GF-D8 (cell line): ENCODE measurements around the gene RPL18.

Experiments used
- DNase-seq: peaks from one replicate; lab custom pipeline; 2025; lab: John Stamatoyannopoulos, UW

The RPL18 gene

DNA sequence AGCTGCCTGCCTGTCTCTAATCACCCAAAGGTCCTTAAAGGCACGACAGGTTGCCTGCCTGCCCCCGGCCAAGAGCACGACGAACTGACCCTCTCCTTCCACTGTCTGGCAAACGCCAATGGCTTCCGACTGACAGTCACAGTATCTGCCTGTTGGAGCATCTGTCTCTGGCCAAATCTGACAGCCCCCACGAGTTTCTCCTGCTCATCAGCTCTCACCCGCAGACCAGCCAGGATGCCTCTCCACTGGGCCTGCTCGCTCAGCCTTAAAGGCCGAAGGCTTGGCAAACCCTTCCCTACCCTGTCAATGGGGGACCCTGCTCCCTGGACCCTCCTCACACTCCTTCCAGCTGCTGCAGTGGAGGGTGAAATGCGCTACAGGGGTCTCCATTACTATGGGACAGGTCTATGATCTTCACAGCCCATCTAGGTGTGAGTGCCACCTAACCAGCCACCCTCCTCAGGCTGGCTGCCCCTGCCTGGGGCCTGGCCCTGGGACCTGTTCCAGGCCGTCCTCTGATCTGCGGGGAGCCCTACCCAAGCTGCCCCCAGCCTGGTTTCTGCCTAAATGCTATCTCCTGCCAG lies 5.0 kb downstream of the RPL18 start:
- DNase-seq, result no peak

DNA sequence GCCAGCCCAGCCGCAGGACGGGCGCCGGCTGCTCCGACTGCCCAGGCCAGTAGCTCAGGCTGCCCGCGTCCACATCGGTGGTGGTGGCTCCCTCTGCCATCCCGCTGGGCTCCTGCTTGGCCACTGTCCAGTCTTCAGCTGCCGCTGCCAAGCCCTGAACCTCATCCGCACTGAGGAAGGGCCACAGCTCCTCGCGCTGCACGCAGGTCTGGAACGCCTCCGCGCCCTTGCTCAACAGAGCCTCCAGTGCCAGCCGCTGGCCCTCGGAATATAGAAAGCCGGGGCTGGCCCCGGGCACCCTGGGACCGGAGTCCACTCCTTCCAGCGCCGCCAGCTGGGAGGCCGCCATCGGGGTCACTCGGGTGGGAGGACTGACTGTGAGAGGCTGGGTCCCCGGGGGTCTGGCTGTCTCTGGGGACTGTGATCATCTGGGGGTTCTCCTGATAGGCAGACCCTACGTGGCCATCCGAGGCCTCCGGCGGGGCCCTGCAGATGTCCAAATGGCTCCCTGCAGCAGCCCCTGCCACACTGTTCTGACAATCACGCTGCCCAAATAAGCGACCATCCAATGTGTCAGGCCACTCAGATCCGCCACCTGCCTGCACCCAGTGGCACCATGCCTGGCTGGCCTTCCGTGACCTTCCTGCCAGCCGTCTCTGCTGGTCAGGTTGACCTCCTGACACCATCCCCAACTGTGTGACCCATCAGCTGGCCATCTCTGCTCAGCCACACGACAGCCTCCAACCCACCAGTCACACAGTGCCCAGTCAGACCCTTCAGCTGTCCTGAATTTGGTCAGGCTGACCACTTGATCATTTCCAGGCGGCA lies 5.7 kb downstream of the RPL18 start:
- no peak for DNase-seq

DNA sequence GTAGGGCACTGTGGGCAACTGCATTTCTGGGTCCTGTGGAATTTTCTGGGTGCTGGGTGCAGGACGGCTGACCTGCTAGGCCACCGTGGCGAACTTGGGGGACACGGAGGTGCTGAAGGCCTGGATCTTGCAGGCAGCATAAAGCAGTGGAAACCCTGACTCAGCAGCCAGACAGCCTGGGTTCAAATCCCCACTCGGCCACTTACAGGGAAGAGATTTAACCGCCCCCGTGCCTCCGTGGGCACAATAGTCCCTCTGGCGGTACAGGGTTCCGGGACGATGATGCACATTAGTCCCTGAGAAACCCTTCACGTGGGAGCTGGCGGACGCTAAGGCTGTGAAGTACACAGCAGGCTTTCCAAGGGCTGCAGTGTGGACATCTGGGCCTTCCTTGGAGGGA lies 7.1 kb downstream of the RPL18 start:
- no peak for DNase-seq

DNA sequence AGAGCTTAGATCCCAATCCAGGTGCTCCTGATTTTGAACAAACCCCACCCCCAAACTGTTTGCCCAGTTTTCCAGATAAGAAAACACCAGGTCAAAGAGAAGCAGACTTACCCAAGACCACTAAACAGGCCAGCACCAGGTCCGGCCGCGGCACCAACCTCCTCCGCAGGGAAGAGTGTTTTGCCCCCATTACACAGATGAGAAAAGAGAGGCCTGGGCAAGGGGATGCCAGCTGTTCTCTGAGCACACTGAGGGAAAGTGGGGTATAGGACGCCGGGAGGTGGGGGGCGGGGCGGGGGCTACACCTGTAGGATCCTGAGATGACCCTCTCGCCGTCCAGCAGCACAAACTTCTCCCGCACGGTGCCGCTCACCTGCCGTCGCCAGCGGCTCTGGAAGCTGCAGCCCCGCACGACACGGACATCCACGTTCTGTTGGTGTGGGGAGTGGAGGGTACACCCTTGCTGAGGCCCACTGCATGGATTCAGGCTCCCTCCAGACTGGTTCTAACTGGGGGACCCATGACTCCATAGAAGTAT lies 9.3 kb downstream of the RPL18 start:
- DNase-seq, result no peak

DNA sequence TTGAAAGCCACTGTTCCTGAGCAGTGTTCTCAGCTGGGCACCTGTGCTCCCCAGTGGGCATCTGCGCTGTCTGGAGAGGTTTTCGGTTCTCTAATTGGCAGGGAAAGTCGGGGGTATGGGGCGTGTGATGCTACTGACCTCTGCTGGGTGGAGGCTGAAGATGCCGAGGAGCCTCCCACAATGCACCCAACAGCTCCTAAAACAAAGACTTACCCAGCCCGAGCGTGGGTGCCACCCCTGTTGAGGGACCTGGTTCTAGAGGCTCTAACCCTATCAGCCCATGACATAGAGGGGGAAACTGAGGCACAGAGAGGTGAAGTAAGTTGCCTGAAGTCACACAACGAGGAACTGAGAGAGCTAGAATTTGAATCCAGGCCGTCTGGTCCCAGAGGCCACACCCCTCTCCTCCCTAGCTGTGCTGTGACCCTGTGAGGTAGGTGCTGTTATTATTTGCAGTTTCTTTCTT lies 10.1 kb downstream of the RPL18 start:
- no peak for DNase-seq

DNA sequence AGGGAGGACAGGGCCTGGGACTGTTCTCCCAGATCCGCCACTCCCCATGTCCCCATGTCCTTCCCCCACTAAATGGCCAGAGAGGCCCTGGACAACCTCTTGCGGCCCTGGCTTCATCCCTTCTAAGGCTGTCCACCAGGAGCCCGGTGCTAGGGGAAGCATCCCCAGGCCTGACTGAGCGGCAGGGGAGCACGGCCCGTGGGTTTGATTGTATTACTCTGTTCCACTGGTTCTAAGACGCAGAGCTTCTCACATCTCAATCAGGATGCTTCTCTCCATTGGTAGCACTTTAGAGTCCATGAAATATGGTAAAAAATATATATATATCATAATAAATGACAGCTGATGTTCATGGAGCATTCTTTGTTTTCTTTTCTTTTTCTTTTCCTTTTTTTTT lies 11.6 kb downstream of the RPL18 start:
- DNase-seq, result no peak

DNA sequence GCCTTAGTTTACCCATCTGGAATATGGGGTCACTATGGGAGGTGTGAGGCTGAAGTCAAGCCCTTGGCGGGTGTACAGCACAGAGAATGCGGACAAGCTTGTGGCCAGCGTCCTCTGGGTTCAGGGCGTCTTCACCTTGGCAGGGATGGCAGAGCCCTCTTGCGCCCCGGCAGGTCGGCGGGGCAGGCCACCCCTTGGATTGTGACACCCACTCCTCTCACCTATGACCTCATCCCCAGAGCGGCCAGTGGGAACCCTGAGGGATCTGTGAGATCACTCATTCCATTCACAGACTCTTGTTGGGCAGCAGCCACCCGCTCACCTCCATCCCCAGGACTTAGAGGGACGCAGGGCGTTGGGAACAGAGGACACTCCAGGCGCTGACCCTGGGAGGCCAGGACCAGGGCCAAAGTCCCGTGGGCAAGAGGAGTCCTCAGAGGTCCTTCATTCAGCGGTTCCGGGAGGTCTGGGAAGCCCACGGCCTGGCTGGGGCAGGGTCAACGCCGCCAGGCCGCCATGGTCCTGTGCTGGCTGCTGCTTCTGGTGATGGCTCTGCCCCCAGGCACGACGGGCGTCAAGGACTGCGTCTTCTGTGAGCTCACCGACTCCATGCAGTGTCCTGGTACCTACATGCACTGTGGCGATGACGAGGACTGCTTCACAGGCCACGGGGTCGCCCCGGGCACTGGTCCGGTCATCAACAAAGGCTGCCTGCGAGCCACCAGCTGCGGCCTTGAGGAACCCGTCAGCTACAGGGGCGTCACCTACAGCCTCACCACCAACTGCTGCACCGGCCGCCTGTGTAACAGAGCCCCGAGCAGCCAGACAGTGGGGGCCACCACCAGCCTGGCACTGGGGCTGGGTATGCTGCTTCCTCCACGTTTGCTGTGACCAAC lies 12.3 kb downstream of the RPL18 start, which contains the start of gene SPACA4:
Gene SPACA4 (plus strand): TSS at position 280 of the 896 bp plus-strand sequence. CDS start 237 bp downstream, at position 517.
- no peak for DNase-seq

DNA sequence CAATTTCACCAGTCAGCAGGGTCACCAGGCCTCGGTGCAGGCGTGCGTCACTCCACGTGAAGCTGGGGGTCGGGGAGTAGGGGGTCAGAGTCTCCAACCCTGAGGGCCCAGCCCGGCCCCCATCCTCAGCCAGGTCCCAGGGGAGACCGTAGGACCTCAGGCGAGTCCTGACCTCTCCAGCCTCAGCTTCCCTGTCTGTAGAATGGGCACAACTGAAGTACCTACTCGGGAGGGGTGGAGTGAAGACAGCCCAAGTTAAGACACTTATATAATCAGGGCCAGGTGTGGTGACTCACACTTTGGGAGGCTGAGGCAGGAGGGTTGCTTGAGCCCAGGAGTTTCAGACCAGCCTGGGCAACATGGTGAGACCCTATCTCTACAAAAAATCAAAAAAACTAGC lies 15.1 kb downstream of the RPL18 start:
- no peak for DNase-seq

DNA sequence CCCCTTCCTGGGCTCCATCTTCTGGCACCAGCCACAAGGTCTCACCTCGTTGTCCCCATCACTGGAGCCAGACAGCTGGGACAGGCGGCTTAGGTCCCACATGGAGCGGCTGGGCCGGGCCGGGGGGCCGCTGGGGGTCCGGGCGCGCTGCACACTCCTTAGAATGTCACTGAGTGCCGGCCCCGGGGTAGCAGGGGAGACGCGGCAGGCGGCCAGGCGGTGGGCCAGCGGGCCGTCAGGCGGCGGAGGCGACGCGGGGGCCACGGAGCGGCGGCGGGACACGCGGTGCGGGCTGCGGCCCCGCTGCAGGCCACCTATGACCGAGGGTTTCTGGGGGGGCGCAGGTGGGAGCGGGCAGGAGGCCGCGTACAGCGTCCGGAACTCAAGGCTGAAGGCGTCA lies 15.5 kb downstream of the RPL18 start:
- DNase-seq, result no peak

DNA sequence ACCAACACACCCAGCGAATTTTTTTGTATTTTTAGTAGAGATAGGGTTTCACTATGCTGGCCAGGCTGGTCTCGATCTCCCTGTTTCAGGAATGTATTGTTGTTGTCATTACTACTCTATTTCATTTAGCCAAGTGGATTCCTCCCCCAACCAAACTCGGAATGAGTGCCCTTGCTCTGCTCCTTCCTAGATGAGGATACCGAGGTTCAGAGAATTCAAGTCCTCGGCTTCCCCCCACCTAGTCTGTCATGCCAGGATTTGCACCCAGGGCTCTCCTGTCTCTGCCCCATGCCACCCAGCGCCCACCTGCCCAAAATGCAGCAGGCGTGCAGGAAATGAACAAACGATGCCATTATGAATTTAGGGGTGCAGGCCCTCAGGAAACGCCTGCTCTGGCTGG lies 16.0 kb downstream of the RPL18 start:
- no peak for DNase-seq

DNA sequence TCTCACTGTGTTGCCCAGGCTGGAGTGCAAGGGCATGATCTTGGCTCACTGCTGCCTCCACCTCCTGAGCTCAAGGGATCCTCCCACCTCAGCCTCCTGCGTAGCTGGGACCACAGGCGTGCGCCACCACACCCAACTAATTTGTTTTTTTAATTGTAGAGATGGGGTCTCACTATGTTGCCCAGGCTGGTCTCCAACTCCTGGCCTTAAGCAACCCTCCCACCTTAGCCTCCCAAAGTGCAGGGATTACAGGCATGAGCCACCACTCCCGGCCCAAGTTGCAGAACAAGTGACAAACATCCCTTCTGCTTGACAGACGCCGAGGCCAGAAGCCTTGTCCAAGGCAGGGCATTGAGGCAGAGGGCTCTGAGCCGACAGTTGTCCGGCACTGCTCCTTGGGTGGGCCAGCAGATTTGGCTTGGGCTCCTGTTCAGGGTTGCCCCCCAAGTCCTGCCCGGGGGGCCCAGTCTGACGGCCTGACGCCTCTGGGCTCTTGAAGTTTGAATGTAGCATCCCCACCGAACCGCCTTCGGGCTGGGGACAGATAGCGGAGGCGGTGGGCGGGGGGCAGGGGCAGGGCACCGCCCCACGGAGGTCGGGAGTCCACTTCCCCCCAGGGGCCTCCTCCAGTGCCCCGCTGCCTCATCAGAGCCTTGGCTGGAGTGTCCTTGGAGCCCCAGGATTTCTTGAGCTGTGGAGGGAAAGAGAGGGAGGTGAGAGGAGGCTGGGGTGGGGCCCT lies 18.1 kb downstream of the RPL18 start:
- no peak for DNase-seq

DNA sequence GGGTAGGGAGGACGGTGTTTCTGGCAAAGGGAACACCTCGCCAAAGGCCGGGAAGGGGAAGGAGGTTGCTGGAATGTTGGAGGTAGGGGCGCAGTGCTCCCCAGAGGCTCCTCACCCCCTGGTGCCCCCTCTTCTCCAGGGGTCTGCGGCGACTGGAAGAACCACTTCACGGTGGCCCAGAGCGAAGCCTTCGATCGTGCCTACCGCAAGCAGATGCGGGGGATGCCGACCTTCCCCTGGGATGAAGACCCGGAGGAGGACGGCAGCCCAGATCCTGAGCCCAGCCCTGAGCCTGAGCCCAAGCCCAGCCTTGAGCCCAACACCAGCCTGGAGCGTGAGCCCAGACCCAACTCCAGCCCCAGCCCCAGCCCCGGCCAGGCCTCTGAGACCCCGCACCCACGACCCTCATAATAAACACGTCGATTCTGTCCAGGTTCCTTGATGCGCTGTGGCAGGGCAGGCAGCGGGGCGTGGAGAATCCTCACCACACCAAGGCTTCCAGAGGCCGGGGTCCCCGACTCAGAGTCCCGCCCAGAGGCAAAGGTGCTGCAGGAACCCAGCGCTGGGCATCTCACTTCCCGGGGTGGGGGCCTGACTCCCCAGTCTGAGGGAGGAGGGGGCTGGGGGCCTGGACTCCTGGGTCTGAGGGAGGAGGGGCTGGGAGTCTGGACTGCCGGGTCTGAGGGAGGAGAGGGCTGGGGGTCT lies 19.8 kb downstream of the RPL18 start:
- no peak for DNase-seq

DNA sequence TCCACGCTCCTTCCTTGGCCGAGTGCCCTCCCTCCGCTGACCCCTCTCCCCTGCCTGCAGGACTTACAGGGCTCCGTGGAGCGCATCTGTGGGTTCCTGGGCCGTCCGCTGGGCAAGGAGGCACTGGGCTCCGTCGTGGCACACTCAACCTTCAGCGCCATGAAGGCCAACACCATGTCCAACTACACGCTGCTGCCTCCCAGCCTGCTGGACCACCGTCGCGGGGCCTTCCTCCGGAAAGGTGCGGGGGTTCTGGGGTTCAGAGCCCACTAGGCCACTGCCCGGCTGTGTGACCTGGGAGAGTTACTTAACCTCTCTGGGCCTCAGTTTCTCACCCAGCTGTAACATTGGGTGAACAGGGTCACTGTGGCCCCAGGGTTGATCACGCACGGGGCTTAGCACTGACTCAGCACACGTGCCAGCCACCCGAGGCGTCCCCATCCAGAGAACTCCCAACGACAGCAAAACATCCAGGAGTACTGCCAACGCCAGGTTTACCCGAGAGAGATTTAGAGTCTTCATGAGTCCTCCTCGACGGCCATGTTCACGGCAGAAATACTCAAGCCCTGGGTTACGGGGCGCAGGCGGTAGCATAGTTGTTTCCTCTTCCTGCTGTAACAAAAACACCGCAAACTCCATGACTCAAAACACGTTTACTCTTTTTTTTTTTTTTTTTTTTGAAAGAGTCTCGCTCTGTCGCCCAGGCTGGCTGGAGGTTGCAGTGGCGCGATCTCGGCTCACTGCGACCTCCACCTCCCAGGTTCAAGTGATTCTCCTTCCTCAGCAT lies 22.1 kb downstream of the RPL18 start:
- no peak for DNase-seq

DNA sequence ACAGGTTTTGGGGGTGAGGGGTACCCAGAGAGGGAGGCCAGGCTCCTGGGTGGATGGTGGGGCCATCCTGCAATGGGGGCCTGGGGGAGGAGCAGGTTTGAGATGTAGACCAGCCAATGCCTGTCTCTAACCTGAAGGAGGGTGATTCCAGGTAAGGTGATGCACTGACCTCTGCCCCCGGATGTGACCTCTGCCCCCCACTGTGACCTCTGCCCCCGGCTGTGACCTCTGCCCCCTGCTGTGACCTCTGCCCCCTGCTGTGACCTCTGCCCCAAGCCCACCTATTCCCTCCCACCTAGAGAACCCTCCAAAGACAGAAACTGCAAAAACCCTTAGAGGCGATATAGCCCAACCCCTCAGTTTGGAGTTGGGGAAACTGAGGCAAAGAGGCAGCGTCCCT lies 22.7 kb downstream of the RPL18 start:
- no peak for DNase-seq

DNA sequence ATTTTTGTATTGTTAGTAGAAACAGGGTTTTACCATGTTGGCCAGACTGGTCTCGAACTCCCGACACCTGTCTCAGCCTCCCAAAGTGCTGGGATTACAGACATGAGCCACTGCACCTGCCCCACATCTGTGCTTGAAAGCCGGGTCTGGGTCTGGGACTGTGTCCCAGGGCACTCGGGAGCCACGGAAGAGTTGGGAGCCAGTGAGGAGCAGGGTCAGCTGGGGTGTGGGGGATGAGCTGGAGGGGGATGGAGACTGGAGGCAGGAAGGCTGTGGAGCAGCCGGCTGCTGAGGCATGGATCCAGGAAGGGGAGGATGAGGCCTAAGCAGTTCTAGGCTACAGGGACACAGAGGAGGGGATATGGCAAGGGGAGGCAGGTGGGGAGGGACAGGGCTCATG lies 23.1 kb downstream of the RPL18 start:
- DNase-seq, result no peak

DNA sequence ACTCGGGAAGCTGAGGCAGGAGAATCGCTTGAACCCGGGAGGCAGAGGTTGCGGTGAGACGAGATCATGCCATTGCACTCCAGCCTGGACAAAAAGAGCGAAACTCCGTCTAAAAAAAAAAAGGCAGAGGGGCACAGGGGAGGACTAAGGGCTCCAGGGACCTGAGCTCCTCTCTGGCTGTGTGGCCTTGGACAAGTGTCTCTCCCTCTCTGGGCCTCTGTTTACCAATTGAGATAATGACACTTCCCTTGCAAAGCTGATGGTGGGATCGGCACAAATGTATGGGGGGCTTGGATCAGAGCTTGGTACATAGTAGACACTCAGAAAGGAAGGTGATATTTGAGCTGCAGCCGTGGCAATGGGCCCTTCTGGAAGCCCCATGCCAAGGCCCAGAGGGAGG lies 23.8 kb downstream of the RPL18 start:
- no peak for DNase-seq

DNA sequence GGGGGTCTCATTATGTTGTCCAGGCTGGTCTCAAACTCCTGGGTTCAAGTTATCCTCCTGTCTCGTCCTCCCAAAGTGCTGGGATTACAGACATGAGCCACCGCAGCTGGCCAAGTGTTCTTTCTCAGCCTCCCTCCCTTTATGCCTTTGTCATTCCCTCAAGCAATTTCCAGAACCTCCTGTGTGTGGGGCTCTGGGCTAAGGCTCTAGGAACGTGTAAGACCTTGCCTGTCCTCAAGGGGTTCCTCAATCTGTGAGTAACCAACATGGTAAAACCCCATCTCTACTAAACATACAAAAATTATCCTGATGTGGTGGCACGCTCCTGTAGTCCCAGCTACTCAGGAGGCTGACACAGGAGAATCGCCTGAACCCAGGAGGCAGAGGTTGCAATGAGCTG lies 28.0 kb downstream of the RPL18 start:
- DNase-seq, result no peak

DNA sequence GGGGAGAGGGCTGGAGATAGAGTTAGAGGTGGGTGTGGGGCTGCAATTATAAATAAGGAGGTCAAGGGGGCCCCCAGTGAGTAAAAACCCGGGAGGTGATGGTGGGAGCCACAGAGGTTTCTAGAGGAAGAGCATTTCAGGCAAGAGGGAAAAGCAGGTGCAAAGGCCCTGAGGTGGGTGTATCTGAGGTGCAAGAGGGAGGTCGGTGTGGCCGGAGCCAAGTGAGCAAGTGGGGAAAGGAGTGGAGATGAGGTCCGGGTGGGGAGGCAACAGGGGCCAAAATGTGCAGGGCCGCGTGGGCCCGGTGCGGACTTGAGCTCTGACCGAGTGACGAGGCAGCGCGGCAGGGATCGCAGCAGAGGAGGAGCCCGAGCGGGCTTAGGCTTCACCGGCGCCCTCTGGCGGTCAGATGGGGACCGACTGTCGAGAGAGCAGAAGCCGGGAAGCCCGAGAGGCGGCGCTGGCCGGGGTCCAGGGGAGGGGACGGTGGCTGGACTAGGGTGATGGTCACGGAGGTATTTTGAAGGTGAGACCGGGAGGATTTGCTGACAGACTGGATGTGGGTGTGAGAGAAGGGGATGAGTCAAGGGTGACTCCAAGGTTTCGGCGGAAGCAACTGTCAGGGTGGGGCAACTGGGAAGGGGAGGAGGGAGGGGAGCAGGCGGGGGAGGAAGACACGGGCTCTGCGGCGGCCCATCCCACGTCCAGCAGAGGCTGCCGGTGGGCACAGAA lies 30.1 kb downstream of the RPL18 start:
- peak; percentile 29 for DNase-seq

DNA sequence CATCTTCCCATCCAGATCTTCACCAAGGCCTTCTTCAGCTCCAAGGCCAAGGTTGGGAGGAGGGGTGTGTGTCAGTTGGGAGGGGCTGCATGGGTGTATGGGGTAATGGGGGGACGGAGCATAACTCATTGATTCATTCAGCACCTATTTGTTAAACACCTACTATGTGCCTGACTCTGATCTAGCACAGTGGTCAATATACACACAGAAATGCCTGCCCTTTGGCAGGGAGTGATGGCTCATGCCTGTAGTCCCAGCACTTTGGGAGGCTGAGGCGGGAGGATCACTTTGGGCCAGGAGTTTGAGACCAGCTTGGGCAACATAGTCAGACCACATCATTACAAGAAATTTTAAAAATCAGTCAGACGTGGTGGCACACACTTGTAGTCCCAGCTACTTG lies 31.6 kb downstream of the RPL18 start:
- DNase-seq, result no peak

DNA sequence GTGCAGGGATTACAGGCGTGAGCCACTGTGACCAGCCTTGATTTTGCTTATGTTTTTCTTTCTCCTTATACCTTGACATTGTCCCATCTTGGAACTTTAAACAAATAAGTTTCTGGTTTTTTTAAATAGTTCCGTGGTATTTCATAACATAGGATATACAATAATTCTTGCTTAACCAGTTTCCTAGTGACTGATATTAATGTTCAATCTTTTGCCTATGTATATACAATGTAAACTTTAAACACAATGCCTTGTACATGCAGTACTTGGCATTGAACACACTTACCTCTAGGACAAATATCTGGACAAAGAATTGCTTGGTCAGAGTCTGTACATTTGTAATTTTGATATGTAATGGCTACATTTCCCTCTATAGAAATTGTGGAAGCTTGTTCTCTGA lies 36.8 kb downstream of the RPL18 start:
- no peak for DNase-seq
